GM12892 (cell line): Measurements from ENCODE around the gene SNX24.

Source experiments
- POLR2A ChIP-seq: IDR thresholded peaks from 2 replicates; pipeline ENCODE4 v1.6.1; 2011; ENCODE audit warnings: low read depth, low read length, control low read depth
- POLR2AphosphoS5 ChIP-seq: IDR thresholded peaks from 2 replicates; pipeline ENCODE4 v1.6.1; 2011; ENCODE audit warnings: low read depth, low read length, control low read depth
- TAF1 ChIP-seq: IDR thresholded peaks from 2 replicates; pipeline ENCODE4 v1.6.1; 2011; ENCODE audit warnings: low read depth, mild to moderate bottlenecking, control low read depth, low read length, borderline replicate concordance

DNA sequence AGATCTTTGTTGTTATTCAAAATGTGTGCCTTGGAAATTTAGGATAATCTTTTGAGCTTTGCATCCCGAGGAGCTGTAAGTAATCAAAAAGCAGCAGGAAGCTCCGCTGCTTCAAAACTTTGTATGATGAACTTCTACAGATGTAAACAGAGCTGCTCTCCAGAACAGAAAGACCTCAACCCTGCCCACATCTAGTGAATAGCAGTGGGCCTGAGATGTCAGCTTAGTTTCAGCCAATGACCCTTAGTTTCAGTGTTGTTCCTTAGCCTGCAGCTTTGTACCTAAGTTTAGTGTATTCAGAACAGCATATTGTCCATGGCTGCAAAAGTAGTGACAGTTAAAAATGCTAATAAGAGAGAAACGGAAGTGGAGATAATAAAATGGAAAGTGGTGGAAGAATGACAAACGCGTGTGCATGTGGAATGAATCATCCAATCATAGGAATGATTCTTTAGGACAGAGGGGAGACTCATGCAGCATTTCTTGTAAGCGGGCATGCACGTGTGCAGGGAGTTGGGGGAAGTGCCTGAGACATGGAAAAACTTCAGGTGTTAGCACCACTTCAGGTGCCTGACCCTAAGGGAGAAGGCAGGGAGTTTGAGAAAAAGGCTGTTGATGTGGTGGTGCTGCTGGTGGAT, 24.9 kb downstream of the SNX24 start:
- no peak for TF ChIP-seq POLR2A
- no peak for TF ChIP-seq POLR2AphosphoS5
- no peak for TF ChIP-seq TAF1
